Occipital lobe (tissue), 2 donors: ENCODE data around the gene TTC16. TPM values are rescaled to one million over a fixed set of nuclear protein-coding genes. Genes with fewer than 3 reads are reported as not detected.

Experiments used
- DNase-seq: peaks from one replicate; lab custom pipeline; 2025; lab: John Stamatoyannopoulos, UW
- total RNA-seq: library from RNA; depleted of rRNA; stranded (reverse); fragments of >200 nt; gene quantifications from one replicate; pipeline ENCODE4 v1.2.3, GENCODE V29; 2014

The TTC16 gene, protein sequence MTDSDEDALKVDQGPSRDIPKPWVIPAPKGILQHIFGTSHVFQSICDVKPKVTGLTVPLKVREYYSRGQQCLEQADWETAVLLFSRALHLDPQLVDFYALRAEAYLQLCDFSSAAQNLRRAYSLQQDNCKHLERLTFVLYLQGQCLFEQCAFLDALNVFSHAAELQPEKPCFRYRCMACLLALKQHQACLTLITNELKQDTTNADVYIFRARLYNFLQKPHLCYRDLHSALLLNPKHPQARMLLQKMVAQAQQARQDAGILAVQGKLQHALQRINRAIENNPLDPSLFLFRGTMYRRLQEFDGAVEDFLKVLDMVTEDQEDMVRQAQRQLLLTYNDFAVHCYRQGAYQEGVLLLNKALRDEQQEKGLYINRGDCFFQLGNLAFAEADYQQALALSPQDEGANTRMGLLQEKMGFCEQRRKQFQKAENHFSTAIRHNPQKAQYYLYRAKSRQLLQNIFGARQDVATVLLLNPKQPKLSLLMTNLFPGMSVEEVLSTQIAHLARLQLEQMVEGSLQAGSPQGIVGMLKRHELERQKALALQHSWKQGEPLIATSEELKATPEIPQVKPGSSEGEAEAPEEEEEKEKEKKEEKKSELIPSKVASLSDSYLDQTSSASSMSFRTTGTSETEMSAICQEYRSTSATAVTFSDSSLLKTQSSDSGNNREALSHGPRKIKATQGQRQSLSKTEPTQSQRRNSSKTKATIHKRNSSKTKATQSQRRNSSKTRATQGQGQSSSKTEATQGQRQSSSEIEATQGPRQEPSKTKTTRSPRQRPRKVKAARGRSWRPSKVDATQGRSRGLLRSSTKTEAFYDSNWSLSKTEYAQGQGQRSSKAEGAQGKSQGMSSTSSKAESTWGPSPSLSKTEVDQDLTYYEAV
- not detected for total RNA-seq

DNA sequence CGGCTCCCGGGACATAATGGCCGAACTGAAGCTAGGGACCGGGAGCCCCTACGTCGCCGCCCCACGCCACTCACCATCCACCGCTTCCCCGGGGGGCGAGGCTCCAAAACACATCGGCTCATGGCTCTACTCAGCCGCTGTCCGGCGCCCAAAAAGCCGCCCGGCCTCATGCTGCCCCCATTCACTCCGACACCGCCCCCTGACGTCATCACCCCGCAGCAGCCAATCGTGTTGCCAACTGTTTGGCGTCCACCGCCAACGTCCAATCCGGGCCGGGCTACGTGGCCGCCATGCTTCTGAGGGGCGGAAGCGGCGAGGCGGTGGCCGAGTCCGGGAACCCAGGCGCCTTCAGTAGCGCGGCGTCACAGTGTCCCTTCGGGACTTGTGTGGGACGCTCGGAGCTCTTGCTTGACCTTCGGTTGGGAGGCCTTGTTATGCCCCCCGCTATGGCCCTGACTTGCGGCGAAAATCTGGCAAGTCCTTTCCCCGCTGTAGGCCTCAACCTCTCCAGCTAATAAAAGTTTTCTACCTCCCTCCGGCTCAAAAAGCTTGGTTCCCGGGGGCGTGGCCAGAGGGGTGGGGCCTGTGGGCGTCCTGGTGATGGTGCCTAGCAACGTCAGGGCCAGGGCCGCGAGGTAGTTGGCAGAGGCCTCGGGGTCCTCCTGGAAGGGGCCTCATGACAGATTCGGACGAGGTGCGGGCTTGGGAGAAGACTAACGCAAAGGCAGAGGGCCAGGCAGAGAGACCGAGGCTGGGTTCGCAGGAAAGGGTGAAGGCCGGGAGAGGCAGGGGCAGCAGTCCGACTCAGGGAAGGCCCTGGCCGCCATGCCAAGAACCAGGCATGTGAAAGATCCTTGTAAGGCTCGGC, at the start of gene TTC16, which contains the start of gene PTRH1:
Gene TTC16, plus strand, starts transcription at position 610 of the 868 bp plus-strand sequence. Its CDS starts 67 bp downstream, at position 677.
Gene PTRH1, minus strand, starts transcription at position 194 of the 868 bp plus-strand sequence. Its CDS starts 24 bp downstream, at position 170.
- peak; percentile 93 for DNase-seq

DNA sequence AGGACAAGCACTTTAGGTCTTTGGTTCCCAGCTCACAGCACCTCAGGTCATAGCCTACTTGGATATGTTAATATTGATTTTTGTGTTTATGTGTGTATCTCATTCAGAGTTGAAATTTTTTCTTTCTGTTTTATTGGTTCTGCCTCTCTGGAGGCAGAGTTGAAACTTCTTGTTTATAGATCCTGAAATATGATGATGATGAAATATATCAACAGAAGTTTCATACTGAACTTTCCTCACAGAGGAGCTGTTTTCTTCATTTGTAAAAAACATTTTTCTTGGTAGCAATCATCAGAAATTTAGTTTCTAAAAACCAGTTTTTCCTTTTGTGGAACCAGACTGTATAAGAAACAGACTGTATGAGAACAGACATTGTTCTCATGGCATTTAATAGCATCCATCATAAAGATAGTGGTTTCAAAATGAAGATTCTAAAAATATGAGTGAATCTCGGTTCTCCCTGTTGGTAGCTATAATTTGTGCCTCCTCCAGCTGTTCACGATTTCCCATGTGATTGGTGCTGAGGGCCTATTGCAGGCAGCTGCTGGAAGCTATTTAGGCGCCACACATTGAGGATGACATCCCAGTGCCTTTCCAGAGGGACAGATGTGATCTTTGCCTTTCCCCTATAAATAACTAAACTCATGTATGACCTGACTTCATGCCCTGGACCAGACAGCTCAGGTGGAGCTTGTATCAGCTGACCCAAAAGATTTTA, 48.6 kb upstream of the TTC16 start:
- no peak for DNase-seq

DNA sequence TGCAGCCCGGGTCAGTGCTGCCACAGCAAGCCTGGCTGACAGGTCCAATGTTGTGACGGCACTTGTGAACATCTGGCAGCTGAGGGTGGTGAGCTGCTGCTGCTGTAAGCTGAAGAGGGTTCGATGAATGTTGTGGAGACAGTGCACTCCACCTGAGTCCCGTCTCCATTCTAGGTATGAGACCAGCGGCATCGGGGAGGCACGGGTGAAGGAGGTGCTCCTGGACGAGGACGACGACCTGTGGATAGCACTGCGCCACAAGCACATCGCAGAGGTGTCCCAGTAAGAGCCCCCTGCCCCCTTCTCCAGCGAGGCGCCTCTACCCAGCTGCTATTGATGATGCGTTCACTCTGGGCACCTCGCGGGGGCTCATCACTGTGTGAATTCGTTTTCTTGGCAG, 48.0 kb upstream of the TTC16 start:
- no peak for DNase-seq

DNA sequence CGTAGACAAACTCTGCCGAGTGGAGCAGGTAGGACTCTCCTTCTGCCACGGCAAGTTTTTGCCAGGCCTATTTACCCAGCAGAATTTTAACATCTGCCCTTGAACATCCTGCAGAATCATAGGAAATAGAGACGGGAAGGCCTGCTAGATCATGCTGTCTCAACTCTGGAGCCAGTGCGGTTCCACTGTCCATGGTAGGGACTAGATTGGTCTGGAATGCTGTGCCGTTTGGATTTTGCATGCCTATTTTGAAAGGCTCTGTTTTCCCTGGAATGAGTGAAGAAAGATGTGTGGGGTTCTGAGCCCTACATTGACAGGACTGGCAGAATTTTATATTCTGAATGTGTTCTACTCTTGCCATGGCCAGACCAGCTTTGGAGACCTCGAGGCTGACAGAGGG, 42.6 kb upstream of the TTC16 start:
- no peak for DNase-seq

DNA sequence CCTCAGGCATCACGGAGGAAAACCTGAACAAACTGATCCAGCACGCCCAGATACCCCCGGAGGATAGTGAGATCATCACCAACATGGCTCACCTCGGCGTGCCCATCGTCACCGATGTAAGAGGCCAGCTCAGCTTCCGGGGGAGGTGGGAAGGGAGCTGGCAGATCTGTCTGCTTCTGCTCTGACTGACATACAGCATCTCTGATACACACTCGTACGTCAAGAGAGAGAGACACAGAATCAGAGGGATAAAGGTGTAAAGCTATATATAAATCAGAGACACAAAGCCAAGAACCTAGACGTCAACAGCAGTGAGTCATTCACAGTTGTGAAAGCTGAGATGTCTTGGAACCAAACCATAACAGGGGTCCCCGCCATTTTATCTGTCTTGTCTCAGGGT, 39.2 kb upstream of the TTC16 start:
- no peak for DNase-seq

DNA sequence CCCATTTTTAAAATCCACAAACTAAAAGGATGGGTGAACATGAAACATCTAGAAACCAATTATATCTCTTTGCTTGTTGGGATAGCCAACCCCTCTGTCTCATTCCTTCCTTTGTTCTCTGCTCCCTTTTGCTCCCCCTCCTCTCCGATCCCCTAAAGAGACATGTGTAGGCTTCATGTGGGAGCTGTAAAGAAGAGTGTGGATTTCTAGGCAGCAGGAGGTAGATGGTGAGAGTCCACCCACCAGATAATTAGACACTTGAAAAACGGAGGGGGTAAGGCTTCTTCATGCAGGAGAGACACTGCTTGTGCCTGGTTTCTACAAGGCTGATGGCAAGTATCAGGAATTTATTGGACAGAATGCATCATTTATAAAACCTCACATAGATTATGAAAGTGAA, 36.4 kb upstream of the TTC16 start:
- DNase-seq, result no peak

DNA sequence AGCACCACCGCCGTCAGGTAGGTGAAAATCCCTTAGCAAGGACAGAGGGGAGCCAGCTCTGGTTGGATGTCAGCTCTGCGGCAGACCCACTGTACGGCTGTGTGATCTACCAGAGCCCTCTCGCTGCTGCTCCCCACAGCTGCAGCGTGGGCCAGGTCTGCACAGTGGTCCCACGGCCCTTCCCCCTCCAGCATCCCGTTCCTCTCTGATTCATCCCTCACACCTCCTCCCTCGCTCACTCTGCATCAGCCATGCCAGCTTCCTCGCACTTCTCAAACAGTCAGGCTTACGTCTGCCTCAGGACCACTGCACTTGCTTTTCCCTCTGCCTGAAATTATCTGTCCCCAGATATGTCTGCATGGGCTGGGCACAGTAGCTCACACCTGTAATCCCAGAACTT, 35.7 kb upstream of the TTC16 start:
- peak; percentile 63 for DNase-seq

DNA sequence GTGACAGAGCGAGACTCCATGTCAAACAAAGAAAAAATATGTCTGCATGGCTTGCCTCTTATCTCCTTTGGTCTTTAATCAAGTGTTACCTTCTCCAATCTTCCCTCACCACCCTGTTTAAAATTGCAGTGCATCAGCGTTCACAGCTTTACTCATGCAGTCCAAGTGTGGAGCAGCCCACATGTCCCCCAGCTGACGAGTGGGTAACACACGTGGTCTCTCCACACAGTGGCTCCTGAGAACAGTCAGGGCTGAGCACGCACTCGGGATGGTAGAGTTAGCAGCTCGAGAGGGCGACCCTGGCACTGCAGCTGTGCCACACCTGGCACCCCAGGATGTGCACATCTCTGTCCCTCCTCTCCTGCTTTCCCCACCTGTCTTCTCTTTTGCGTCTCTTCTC, 35.0 kb upstream of the TTC16 start:
- DNase-seq, result peak; percentile 56

DNA sequence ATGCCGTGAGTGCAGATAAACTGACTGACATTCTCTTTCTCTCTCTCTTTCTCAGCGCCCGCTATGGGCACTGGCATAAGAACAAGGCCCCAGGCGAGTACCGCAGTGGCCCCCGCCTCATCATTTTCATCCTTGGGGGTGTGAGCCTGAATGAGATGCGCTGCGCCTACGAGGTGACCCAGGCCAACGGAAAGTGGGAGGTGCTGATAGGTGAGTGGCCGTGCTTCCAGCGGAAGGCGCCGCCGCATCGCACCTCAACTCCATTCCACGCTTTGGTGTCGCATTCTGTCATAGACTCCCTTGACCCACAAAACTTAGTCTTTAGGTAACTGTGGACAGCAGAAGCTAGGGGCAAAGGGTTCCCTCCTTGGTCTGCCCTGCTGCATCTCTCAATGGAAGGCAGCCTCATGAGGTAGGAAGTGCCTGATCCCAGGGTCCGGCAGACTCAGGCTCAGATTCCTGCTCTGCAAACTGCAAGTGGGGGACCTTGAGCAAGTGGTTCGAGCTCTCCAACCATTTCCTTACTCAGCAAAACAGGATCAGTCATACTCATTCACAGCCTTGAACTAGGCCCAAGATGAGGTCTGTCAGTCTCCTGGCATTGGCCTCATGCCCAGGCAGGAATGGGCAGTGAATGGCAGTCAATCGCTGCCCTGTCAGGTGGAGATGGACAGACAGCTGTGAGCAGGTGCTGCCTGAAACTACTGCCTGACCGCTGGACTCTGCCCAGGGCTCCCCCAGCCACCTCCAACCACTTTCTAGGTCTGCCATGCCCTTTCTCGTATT, 33.3 kb upstream of the TTC16 start:
- DNase-seq, result no peak

DNA sequence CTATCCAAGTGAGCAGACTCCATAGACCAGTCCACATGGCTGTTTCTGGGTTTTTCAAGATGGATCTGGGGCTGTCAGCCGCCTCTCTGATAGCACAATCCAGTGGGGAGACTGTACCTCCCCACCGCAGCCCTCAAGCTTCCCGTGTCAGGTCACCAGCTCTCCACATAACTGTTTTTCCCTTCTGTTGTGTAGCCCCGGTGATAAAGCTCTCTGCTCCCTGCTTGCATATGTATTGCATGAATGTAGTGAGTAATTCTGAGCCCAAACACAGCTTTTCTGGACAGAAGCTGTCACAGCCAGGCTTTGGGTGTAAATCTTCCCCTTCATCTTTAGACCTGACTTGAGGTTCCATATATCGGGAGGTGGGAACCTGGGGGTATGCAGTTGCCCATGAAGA, 32.2 kb upstream of the TTC16 start:
- no peak for DNase-seq

DNA sequence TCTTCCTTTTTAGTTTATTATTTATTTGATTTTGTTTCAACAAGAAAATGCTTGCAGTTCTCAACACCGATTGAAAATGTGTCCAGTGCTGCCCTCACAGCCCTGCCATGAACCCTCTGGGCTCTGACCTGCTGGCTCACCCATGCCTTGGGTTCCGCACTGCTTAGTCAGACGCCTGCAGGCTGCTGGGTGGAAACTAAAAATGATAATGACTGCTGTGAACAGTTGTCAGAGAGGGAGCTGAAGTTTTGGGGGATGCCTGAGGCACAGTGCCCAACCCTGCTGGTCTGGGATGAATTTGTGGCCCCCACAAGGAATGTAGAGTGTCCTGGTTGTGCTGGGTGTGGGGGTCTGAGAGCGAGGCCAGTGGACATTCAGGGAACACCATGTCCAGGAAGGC, 31.3 kb upstream of the TTC16 start:
- DNase-seq, result no peak

DNA sequence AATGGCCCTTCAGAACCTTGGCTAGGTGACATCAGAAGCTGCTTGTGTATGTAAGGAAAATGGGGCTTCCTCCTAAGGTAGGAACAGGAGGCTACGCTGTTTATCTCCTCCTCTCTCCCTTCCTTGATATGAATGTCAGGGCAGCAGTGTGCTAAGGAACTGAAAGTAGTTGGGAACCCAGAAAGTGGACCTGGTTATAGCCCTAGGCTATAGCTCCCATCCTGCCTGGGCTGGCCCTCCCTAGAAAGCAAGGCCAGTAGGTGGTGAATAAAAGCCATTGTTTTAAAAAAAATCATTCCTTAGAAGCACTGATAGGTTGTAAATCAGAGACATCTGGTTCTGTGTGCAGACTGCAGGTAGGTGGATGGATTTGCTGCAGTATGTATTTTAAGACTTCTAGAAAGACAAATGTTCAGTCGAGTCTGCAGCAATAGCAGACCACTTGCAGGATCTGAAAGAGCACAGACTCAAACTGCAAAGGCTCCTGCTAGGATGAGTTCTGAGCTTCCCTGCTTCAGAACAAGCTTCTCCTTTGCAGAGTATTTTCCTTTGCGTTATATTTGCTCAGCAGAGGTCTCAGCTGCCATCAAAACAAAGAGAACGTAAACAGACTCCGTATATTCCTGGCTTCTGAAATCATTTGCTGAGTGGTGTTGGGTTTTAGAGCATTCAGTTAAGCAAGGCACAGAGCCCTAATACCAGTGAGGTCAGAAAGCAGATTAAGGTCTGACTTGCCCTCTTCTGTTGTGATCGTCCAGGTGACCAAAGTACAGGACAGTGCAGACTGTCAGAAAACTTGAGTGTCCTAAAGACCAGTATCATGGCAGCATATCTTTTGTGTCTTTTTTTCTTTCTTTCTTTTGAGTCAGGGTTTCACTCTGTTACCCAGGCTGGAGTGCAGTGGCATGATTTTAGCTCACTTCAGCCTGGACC, 29.2 kb upstream of the TTC16 start:
- DNase-seq, result no peak

DNA sequence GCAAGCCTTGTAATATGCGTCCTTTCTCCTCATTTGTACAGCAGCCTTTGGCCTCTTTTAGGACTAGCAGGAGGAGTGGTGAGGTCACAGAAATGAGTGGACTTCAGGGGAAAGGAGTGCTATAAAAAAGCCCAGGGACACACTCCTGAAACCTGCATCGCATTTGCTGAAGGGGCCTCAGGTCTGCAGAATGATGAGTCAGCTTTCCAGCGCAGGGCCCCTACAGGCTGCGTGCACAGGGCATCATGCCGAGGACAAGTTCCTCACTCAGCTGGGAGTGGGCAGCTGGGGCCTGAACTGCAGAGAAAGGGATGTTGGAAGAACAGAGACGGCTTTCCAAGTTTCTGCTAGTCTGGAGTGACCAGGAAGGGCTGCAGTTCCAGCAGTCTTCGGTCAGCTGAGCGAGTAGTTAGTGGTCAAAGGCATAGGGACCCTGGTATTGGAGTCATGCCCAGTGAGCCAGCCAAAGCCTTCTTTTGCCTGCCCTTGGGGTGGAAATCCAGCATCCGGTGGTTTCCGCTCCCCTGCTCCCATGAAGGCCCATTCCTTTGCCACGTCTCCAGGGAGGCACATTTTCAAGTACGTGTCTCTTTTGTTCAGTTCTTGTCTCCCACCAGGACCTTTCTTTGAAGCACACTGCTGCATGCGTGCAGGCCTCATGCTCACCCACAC, 26.4 kb upstream of the TTC16 start:
- no peak for DNase-seq

DNA sequence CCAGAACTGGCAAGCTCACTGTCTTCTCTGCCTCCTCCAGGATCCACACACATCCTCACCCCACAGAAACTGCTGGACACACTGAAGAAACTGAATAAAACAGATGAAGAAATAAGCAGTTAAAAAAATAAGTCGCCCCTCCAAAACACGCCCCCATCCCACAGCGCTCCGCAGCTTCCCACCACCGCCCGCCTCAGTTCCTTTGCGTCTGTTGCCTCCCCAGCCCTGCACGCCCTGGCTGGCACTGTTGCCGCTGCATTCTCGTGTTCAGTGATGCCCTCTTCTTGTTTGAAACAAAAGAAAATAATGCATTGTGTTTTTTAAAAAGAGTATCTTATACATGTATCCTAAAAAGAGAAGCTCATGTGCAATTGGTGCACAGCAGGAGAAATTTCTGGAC, 25.1 kb upstream of the TTC16 start:
- DNase-seq, result no peak

DNA sequence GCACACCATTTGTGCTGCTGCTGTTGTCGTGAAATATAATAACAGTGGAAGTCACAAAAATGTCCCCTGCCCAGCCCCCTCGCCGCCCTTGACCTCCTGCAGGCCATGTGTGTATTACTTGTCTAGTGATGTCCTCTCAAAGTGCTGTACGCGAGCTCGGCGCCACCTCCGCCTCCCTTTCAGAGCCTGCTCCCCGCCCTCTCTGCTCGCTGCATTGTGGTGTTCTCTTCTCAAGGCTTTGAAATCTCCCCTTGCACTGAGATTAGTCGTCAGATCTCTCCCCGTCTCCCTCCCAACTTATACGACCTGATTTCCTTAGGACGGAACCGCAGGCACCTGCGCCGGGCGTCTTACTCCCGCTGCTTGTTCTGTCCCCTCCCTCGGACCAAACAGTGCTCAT, 23.8 kb upstream of the TTC16 start:
- no peak for DNase-seq

DNA sequence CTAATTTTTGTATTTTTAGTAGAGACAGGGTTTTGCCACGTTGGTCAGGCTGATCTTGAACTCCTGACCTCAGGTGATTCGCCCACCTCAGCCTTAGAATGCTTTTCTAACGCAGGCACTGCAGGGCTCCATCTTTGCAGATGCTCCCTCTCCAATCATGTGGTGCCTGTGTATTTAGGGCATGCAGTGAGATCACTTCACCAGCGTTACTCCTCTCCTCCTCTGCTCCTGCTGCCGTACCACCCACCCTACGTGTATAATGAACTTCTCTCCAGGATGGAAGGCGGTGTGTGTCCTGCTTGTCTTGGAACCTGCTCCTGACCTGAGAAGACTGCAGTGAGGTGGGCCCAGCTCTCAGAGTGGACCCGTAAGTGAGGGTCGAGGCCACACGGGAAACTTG, 22.7 kb upstream of the TTC16 start:
- DNase-seq, result no peak

DNA sequence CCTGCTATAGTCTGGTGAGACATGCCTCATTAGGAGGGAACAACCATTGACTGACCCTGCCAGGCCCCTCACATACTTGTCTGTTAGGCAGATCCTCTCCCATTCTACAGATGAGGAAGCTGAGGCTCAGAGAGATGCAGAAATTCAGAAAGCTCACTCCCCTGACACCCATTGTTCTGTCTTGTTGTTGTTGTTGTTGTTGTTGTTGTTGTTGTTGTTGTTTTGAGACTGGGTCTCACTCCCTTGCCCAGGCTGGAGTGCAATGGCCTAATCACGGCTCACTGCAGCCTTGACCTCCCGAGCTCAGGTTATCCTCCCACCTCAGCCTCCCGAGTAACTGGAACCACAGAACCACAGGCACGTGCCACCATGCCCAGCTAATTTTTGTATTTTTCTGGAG, 22.2 kb upstream of the TTC16 start:
- DNase-seq, result no peak
